Measurements from ENCODE around the gene SCNM1.
"Not testable (repeated sequence)": the region's sequence is repeated elsewhere in the genome, so short reads cannot be mapped to it uniquely, and the experiment has no call there.

The SCNM1 gene

GRCh38 chr1:151194894-151195594 lies 29.1 kb downstream of the SCNM1 start:
- DNase-seq = peak; percentile 65

- DNase-seq = peak; percentile 73
Observed at GRCh38 chr1:151196292-151196800, 30.4 kb downstream of the SCNM1 start.

DNA sequence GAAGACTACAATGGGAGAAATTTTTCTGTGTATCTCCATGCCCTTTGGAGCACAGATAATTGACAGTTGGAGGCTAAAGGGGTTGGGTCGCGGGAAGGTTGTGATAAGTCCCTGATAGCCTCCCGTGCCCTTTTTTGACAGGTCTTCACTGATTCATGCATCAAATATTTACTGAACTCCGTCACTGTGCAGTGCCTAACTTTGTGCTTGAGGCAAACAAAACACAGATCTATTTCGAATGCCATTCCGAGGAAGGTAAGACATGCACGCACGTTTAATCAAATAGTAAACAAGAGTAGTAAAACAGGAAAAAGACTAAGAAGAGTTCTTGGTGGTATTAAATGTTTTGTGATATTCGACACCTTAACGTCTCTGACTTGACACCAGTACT lies 31.9 kb downstream of the SCNM1 start:
- peak; percentile 57 for DNase-seq

DNA sequence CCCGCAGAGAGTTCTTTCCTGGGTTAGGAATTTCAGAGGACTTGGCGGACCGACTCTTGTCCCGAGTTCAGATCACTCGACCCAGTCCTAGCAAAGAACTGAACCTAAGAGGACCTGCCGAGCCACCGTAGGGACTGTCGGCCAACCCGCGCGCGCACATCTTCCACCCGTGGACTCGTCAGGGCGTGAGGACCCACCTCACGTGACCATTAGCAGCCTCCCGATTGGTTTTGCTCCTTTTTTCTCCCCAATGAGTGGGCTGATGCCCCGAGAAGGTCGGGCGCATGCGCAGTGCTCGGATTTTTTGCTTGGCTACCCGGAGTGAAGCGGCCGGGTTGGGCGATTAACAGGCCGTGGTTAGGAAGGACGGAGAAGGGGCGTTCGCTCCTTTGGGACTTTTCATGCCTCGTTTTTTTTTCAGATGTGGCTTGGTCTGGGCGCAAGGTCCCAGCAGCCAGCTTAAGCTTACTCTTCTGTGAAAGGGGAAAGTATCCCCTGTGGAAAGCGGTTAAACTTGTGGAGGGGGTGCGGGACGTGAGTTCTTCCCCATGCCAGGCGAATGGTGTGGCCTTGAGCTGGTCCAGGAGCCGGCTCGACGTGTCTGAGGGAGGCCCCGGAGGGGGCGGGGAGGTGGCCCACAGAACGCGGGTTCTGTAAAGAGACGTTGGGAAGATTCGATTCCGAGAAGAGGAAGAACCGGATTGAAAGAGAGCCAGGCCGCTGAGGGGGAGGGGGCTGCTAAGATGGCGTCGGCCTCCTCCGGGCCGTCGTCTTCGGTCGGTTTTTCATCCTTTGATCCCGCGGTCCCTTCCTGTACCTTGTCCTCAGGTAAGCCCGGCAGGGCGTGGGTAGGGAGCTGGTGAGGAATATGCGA lies 32.5 kb downstream of the SCNM1 start, which contains the start of gene PIP5K1A:
TSS of gene PIP5K1A (plus strand) at position 299 of the 874 bp plus-strand sequence. CDS start at position 744, 445 bp downstream.
- DNase-seq = peak; percentile 100

DNA sequence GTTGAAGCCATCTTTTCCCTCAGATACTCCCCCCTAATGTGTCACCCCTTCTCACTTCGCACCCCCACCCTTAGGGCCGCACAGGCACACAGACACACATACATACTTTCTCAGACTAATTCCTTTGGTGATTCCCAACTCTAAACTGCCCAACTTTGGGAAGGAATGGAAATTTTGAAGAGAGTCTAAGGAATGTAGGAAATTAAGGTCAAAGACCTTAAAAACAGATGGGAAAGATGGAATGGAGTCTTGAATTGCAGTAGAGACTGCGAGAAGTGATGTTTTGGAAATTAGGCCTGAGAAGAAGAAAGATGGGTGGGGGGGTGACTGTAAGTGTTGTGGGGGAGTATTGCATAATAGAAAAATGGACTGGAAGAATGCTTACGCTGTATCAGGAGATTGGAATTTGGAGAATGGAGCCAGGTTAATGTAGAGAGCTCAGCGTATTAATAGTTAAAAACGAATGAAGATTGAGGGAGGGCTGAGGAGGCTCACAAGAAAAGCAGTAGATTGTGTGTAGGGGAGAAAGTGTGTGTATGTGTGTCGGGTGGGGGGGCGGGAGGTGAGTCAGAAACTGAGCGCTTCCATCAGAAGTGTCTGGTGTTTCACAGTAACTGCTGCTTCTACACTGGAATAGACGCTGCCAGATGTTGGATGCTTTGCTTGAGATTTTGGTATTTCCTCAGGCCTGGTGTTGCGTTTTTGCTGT lies 34.1 kb downstream of the SCNM1 start:
- peak; percentile 65 for DNase-seq

GRCh38 chr1:151205381-151205965 lies 39.5 kb downstream of the SCNM1 start:
- DNase-seq = not testable (repeated sequence)

DNA sequence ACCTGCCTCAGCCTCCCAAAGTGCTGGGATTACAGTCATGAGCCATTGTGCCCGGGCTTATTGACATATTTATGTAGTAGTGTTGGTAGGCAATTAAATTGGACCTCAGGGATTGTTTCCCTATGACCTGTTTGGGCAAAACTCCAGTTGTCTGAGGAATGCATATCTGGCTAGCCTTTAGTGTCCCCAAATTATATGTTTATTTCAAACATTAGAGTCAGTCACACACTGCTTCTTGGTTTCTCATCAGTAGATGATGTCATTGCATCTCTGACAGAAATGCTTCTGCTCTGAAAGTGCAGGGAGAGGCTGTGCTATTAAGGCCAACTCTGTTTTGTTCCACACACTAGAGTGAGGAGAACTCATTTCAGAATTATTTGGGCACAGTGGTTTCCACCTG lies 44.9 kb downstream of the SCNM1 start:
- no peak for DNase-seq

- no peak for DNase-seq
Observed at GRCh38 chr1:151211972-151212705, 46.2 kb downstream of the SCNM1 start.

GRCh38 chr1:151213560-151213959 lies 47.6 kb downstream of the SCNM1 start:
- DNase-seq = no peak

All from activated effector memory CD4-positive, alpha-beta T cell treated with anti-CD3 and anti-CD28 coated beads, Interleukin-2, amount 50 U/mL, for 16 hours (primary cell).